Left hindlimb (tissue), 1 donor: ENCODE results near the gene ADARB2.

Source experiments
- DNase-seq: peaks from one replicate; pipeline ENCODE4 v3.0.0-alpha.2; 2018

Gene ADARB2

GRCh38 chr10:1734288-1734687 lies 3.0 kb downstream of the ADARB2 start:
- DNase-seq = no peak

DNA sequence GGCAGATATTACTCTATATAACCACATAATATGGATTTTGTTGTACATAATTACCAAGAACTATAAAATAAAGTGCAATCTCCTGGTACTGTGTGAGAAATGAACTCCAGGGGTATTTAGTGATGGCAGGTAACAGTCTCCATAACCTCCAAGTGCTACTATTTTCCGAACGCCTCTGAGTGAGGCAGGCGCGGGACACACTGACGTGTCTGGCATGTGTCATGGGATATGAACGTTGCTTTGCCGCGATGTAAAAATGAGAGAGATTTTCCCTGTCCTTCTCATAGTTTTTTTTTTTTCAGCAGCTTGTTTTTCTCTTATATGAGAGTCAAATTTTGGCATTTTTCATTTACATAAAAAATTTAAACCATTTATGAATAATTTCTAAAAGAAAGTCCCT lies 3.6 kb downstream of the ADARB2 start:
- no peak for DNase-seq

- no peak for DNase-seq
Observed at GRCh38 chr10:1732564-1732996, 4.7 kb downstream of the ADARB2 start.

GRCh38 chr10:1731592-1731991 lies 5.7 kb downstream of the ADARB2 start:
- DNase-seq = no peak

GRCh38 chr10:1729751-1730150 lies 7.6 kb downstream of the ADARB2 start:
- no peak for DNase-seq

DNA sequence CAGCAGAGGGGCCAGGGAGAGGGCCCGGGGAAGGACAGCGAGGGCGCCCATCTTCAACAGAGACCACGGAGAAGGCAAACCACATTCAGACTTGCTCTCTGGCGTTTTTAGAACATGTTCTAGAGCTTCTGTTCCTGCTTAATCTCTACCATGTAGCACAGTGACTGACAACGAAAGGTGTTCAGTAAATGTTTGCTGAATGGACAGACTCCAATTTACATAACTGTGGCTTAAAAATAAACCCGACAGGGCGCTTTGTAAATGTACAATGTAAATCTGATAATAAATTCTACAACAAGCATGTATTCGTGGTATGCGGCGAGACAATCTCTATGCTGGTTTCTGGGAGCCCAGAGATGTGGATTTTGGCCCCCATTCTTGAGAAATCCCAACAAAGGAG lies 10.5 kb downstream of the ADARB2 start:
- DNase-seq = no peak

GRCh38 chr10:1724921-1725488 lies 12.3 kb downstream of the ADARB2 start:
- no peak for DNase-seq

GRCh38 chr10:1716839-1717238 lies 20.5 kb downstream of the ADARB2 start:
- DNase-seq = no peak

DNA sequence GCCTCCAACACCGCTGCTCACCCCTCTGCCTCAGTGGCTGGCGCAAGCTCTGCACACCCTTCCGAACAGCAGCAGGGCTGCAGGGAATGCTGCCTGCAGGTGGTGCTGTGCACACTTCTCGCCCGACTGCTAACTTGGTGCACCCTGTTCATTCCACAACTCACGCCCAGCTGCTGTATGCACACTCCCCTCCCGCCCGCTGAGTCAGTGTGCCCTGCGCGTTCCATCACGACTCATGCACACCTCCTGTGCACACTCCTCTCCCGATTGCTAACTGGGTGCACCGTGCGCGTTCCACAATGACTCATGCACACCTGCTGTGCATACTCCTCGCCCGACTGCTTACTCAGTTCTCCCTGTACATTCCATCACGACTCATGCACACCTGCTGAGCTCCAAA lies 21.5 kb downstream of the ADARB2 start:
- DNase-seq = no peak

DNA sequence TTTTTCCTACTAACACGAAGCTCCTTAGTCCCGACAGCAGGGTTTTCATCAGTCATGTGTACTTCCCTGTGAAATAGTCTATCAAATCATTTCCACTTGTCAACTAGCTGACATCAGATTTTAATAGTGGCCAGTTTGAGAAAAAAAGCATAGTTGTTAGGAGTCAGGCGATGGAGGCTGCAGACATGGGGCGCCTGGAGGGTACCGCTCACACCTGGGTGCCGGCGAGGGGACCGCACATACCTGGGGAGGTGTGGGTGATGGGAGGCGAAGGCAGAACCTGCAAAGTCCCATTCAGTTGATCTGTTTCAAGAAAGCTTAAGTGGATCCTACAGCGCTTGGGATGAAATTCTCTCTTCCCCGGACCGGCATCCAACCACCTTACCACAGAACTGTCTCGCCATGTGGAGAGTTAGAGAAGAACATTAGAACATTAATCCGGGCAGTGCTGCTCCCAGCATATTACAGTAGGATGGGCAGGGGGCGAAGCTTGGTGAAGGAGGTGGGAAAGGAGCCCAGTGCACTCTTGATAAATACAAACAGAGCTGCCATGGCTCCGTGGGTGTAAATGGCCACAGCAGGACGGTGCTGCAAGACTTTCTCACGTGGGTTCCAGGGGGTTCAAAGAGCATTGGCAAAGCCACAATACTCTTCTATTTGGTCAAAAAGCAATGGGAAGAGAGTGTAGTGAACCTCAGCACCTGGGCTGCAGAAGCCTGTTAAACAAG lies 24.2 kb downstream of the ADARB2 start:
- no peak for DNase-seq

- DNase-seq = no peak
Observed at GRCh38 chr10:1712314-1712713, 25.0 kb downstream of the ADARB2 start.

GRCh38 chr10:1709161-1709560 lies 28.2 kb downstream of the ADARB2 start:
- no peak for DNase-seq

GRCh38 chr10:1708746-1709145 lies 28.6 kb downstream of the ADARB2 start:
- DNase-seq = no peak

GRCh38 chr10:1706711-1707110 lies 30.6 kb downstream of the ADARB2 start:
- DNase-seq = no peak

DNA sequence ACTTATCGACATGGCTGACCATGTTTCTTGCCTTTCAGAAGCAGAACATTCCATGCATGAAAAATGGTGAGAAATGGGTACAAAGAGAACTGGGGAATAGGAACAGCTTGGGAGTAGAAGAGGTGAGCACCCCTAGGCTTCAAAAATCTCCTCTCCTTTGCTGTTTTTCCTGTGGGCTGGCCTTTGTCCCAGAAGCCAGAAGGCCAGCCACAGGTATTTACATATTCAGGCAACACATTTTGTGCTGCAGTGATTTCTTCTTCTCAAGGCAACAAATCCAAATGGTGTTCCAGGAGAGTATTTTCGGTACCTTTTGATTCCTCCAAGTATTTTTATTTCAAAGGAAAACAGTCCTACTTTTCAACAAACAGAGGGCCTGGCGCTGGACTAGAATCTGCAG lies 31.1 kb downstream of the ADARB2 start:
- no peak for DNase-seq

DNA sequence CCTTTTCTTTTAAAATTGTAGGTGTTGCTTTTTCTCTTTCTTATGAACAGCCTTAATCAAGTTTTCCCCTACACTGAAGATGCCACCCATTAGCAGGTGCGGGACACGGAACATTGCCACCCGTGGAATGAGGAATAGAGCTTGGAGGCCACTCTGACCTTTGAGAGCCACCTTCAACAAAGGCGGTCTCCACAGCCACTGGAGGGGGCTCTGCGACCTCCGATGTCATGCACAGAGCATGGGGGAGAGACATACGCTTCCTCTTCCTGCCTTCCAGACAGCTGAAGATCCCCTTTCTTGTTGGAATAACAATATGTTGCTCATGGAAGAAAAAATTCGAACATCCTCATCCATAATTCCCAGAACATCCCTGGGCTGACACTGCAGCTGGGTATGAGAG lies 39.1 kb downstream of the ADARB2 start:
- no peak for DNase-seq

GRCh38 chr10:1696106-1696505 lies 41.2 kb downstream of the ADARB2 start:
- no peak for DNase-seq

- no peak for DNase-seq
Observed at GRCh38 chr10:1690086-1690485, 47.2 kb downstream of the ADARB2 start.

GRCh38 chr10:1688531-1688930 lies 48.8 kb downstream of the ADARB2 start:
- no peak for DNase-seq

DNA sequence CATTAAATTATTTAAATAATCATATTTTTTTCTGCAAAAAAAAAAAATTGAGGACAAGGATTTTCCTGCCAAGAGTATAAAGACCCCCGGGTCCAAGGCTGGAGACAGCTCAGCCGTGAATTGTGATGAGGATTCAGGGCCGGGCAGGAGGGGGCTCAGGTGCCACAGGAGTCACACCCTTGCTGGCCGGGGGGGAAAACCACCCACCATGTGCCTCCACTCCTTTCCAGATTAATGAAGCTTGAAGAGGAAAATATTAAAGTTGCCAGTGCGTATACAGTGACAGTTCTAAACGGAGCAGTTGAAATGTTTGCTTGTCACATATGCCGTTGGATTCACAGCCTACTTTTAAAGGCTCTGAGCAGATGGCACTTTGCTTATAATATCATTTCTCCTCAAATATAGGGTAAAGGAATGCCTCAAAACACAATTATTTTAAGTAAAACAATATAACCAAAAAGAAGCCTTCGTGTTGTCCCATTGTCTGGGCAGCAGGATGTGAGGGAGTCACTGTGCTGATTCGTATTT lies 49.6 kb downstream of the ADARB2 start:
- no peak for DNase-seq

GRCh38 chr10:1687190-1687589 lies 50.1 kb downstream of the ADARB2 start:
- no peak for DNase-seq

DNA sequence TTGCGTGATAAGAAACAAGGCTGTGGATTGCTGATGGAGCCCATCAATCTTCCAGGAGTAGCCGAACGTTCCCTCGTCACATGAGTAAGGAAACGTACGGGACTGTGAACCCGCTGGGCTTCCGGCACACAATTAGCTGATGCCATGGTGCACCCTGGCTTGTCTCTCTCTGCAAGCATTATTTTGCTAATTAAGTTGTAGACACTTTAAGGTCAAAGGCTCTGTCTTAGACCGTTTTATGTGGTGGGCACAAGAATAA lies 50.9 kb downstream of the ADARB2 start:
- no peak for DNase-seq

DNA sequence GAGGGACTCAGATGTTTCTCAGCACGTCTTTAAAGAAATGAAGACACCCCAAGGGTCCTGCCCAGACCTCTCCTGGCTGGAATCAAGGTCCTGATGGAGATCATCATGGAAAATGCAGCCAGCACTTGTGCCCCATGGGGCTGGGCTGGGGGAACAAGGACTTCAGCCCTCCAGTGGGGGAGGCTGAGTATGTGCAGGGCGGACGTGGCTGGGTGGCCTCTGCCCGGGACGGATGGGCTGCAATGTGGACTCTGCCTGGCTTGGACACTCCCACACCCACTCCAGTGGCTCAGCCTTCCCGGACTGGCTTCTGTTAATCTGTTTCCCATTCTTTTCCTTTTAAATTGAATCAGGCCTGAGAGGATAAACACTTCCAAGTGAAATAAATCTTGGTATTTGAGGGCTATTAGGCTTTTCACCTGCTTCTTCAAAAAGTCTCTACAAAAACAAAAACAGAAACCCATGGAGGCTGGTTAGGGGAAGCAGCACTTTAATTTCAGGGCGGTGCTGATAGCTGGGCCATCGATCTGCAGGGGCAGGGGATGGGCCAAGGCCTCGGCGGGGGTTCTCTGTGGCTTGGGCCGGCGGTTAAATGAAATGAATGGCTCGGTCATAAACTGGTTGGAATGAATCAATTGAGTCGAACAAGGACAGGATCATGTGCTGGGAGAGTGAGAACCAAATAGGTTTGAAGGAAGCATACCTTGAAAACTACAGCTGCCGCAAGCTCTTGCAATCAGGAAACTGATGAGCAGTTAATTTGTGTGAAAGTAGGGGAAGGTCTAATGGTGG lies 51.4 kb downstream of the ADARB2 start:
- DNase-seq = no peak

DNA sequence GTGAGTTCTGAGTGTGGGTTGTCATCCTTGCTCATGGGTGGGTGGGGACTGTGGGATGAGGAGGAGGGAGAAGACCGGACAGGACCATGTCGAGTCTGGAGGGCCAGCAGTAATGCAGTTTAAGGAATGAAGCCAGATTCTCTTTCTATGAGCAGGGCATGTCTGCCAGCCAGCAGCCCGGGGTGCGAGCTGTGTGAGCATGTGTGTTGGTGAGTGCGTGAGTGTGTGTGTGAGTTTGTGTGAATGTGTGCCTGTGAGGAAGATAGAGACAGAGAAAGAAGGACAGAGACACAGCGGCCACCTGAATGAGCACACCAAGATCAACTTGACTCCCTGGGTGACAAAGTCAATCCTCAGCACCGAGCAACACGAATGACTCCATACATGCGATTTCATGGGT lies 52.3 kb downstream of the ADARB2 start:
- DNase-seq = no peak
